Mucosa of rectum (tissue), 2 donors: ENCODE data around the gene LRRC72.
A peak's percentile ranks its signal among the peaks of the same experiment; 100 is the strongest.
"Not testable (repeated sequence)": the region's sequence is repeated elsewhere in the genome, so short reads cannot be mapped to it uniquely, and the experiment has no call there.

Source experiments
- H3K27ac ChIP-seq, 2 donors: one replicate each; pipeline ENCODE4 v1.7.0; 2013; ENCODE audit warnings: inconsistent platforms in 2 of 2, low read depth in 2 of 2, low read length in 2 of 2
- H3K27me3 ChIP-seq, 2 donors: one replicate each; pipeline ENCODE4 v1.7.0; 2013; ENCODE audit warnings: low read length in 2 of 2; ENCODE audit not compliant: control insufficient read depth in 2 of 2, insufficient read depth in 2 of 2
- H3K36me3 ChIP-seq, 2 donors: one replicate each; pipeline ENCODE4 v1.7.0; 2013; ENCODE audit warnings: low read length in 2 of 2; ENCODE audit not compliant: control insufficient read depth in 2 of 2, insufficient read depth in 2 of 2
- H3K4me1 ChIP-seq, 2 donors: one replicate each; pipeline ENCODE4 v1.7.0; 2013; ENCODE audit warnings: low read length in 2 of 2, mild to moderate bottlenecking in 1 of 2; ENCODE audit not compliant: control insufficient read depth in 2 of 2, insufficient read depth in 2 of 2
- H3K4me3 ChIP-seq, 2 donors: one replicate each; pipeline ENCODE4 v1.7.0; 2013; ENCODE audit warnings: low read length in 2 of 2
- H3K9ac ChIP-seq, 2 donors: one replicate each; pipeline ENCODE4 v1.7.0; 2013; ENCODE audit warnings: low read length in 2 of 2, low read depth in 1 of 2, mild to moderate bottlenecking in 1 of 2
- H3K9me3 ChIP-seq, 2 donors: one replicate each; pipeline ENCODE4 v1.7.0; 2013; ENCODE audit warnings: low read length in 2 of 2; ENCODE audit not compliant: control insufficient read depth in 2 of 2
- donor health status: healthy.
- donor health status: Normal muscosa, but diverticular disease.

The LRRC72 gene

GRCh38 chr7:16590424-16590823, 63.8 kb downstream of the LRRC72 start:
- Histone ChIP-seq H3K36me3 (no peaks in the 10 kb centered on the region), H3K27me3 (no peaks in the 10 kb centered on the region), H3K4me1 (peaks cover 0 to 5% of the 10 kb centered on the region in 2 donors), H3K9me3 (no peaks in the 10 kb centered on the region), H3K4me3 (no peak overlapping the region), H3K27ac (no peak overlapping the region), H3K9ac (no peak overlapping the region)

GRCh38 chr7:16592395-16592794, 65.8 kb downstream of the LRRC72 start:
- Histone ChIP-seq H3K4me1 (peaks cover 0 to 5% of the 10 kb centered on the region in 2 donors), H3K27me3 (no peaks in the 10 kb centered on the region), H3K9me3 (no peaks in the 10 kb centered on the region)

GRCh38 chr7:16594061-16594460, 67.4 kb downstream of the LRRC72 start:
- no peak overlapping the region for H3K4me3 ChIP-seq
- H3K27ac ChIP-seq, result no peak overlapping the region
- no peaks in the 10 kb centered on the region for H3K9me3 ChIP-seq
- H3K9ac ChIP-seq, result no peak overlapping the region
- no peaks in the 10 kb centered on the region for H3K27me3 ChIP-seq
- peaks cover 0 to 2% of the 10 kb centered on the region in 2 donors for H3K36me3 ChIP-seq
- peaks cover 0 to 5% of the 10 kb centered on the region in 2 donors for H3K4me1 ChIP-seq

More at GRCh38 chr7:16592395-16592794, 65.8 kb downstream of the LRRC72 start:
- no peak overlapping the region for H3K4me3 ChIP-seq
- H3K9ac ChIP-seq, result no peak overlapping the region
- no peak overlapping the region for H3K27ac ChIP-seq
- no peaks in the 10 kb centered on the region for H3K36me3 ChIP-seq

GRCh38 chr7:16594676-16595075, 68.1 kb downstream of the LRRC72 start:
- Histone ChIP-seq H3K9ac (no peak overlapping the region), H3K27ac (no peak overlapping the region), H3K9me3 (no peaks in the 10 kb centered on the region), H3K4me3 (no peak overlapping the region), H3K36me3 (peaks cover 0 to 2% of the 10 kb centered on the region in 2 donors), H3K4me1 (peaks cover 0 to 6% of the 10 kb centered on the region in 2 donors), H3K27me3 (no peaks in the 10 kb centered on the region)

- not testable (repeated sequence) for H3K36me3 ChIP-seq, H3K9me3 ChIP-seq, H3K27ac ChIP-seq, H3K4me3 ChIP-seq, H3K27me3 ChIP-seq, H3K4me1 ChIP-seq, H3K9ac ChIP-seq
These were observed 69.0 kb downstream of the LRRC72 start for GRCh38 chr7:16595596-16595995.

GRCh38 chr7:16598015-16598414, 71.4 kb downstream of the LRRC72 start:
- H3K4me1 ChIP-seq, result peaks cover 0 to 5% of the 10 kb centered on the region in 2 donors
- H3K4me3 ChIP-seq, result no peak overlapping the region
- no peaks in the 10 kb centered on the region for H3K27me3 ChIP-seq
- H3K36me3 ChIP-seq, result peaks cover 16 to 20% of the 10 kb centered on the region in 2 donors
- H3K27ac ChIP-seq, result no peak overlapping the region
- H3K9ac ChIP-seq, result no peak overlapping the region
- H3K9me3 ChIP-seq, result no peaks in the 10 kb centered on the region

GRCh38 chr7:16599860-16600259, 73.2 kb downstream of the LRRC72 start:
- Histone ChIP-seq H3K4me1 (peaks cover 0 to 5% of the 10 kb centered on the region in 2 donors), H3K4me3 (no peak overlapping the region), H3K9me3 (no peaks in the 10 kb centered on the region), H3K27ac (peak overlapping the region in 1 of 2 donors; percentile 20), H3K27me3 (no peaks in the 10 kb centered on the region), H3K36me3 (peaks cover 25 to 37% of the 10 kb centered on the region in 2 donors), H3K9ac (no peak overlapping the region)

- Histone ChIP-seq H3K36me3 (peaks cover 29 to 42% of the 10 kb centered on the region in 2 donors), H3K4me1 (peaks cover 0 to 10% of the 10 kb centered on the region in 2 donors), H3K4me3 (no peak overlapping the region)
These were observed 77.0 kb downstream of the LRRC72 start for GRCh38 chr7:16603633-16604032.

GRCh38 chr7:16604054-16604453, 77.4 kb downstream of the LRRC72 start:
- H3K4me1 ChIP-seq, result peaks cover 0 to 11% of the 10 kb centered on the region in 2 donors
- peaks cover 30 to 41% of the 10 kb centered on the region in 2 donors for H3K36me3 ChIP-seq
- no peak overlapping the region for H3K4me3 ChIP-seq
- H3K27me3 ChIP-seq, result no peaks in the 10 kb centered on the region
- H3K27ac ChIP-seq, result no peak overlapping the region
- H3K9ac ChIP-seq, result no peak overlapping the region
- no peaks in the 10 kb centered on the region for H3K9me3 ChIP-seq

More at GRCh38 chr7:16603633-16604032, 77.0 kb downstream of the LRRC72 start:
- Histone ChIP-seq H3K9me3 (no peaks in the 10 kb centered on the region), H3K27me3 (no peaks in the 10 kb centered on the region), H3K9ac (no peak overlapping the region), H3K27ac (no peak overlapping the region)

- Histone ChIP-seq H3K9me3 (no peaks in the 10 kb centered on the region), H3K9ac (no peak overlapping the region), H3K36me3 (peaks cover 22 to 39% of the 10 kb centered on the region in 2 donors), H3K4me3 (no peak overlapping the region), H3K27ac (no peak overlapping the region), H3K27me3 (no peaks in the 10 kb centered on the region), H3K4me1 (peaks cover 12 to 24% of the 10 kb centered on the region in 2 donors)
These were observed 80.1 kb downstream of the LRRC72 start for GRCh38 chr7:16606704-16607103.
